ENCODE measurements around the gene MNT.

The MNT gene

GRCh38 chr17:2406271-2406902 is 5.5 kb upstream of the MNT start:
- Mint-ChIP-seq H3K27ac (no peak overlapping the region), H3K36me3 (peaks cover 9% of the 10 kb centered on the region), H3K4me3 (no peak overlapping the region)

GRCh38 chr17:2405247-2405926 is 4.5 kb upstream of the MNT start:
- DNase-seq (ENCODE audit: low spot score in 2 of 2), result no peak
- no peaks in the 10 kb centered on the region for H3K27me3 Mint-ChIP-seq
- H3K4me1 Mint-ChIP-seq, result peaks cover 3% of the 10 kb centered on the region
- H3K36me3 Mint-ChIP-seq, result peaks cover 3% of the 10 kb centered on the region
- H3K9me3 Mint-ChIP-seq, result no peaks in the 10 kb centered on the region
- no peak for ATAC-seq (ENCODE audit: low read depth)
- H3K27ac Mint-ChIP-seq, result no peak overlapping the region
- no peak overlapping the region for H3K4me3 Mint-ChIP-seq

More at GRCh38 chr17:2406271-2406902, 5.5 kb upstream of the MNT start:
- H3K27me3 Mint-ChIP-seq, result no peaks in the 10 kb centered on the region
- ATAC-seq (ENCODE audit: low read depth), result no peak
- peaks cover 3% of the 10 kb centered on the region for H3K4me1 Mint-ChIP-seq
- H3K9me3 Mint-ChIP-seq, result no peaks in the 10 kb centered on the region
- DNase-seq (ENCODE audit: low spot score in 2 of 2), result no peak

- peaks cover 17% of the 10 kb centered on the region for H3K4me1 Mint-ChIP-seq
- no peaks in the 10 kb centered on the region for H3K9me3 Mint-ChIP-seq
- H3K27me3 Mint-ChIP-seq, result no peaks in the 10 kb centered on the region
- peak overlapping the region; percentile 84 for H3K4me3 Mint-ChIP-seq
- no peak for DNase-seq (ENCODE audit: low spot score in 2 of 2)
- peaks cover 3% of the 10 kb centered on the region for H3K36me3 Mint-ChIP-seq
- no peak for ATAC-seq (ENCODE audit: low read depth)
- H3K27ac Mint-ChIP-seq, result no peak overlapping the region
Measured at GRCh38 chr17:2403044-2403443, 2.2 kb upstream of the MNT start.

GRCh38 chr17:2402544-2402943 is 1.7 kb upstream of the MNT start:
- DNase-seq (ENCODE audit: low spot score in 2 of 2), result no peak
- Mint-ChIP-seq H3K36me3 (peaks cover 3% of the 10 kb centered on the region), H3K27ac (peak overlapping the region; percentile 99), H3K4me1 (peaks cover 22% of the 10 kb centered on the region), H3K27me3 (no peaks in the 10 kb centered on the region), H3K9me3 (no peaks in the 10 kb centered on the region), H3K4me3 (peak overlapping the region; percentile 84)
- ATAC-seq (ENCODE audit: low read depth), result no peak

- ATAC-seq (ENCODE audit: low read depth) (peak; percentile 50), DNase-seq (ENCODE audit: low spot score in 2 of 2) (peak; percentile 97 to 98)
- Mint-ChIP-seq H3K9me3 (no peaks in the 10 kb centered on the region), H3K27ac (peak overlapping the region; percentile 99), H3K4me3 (peak overlapping the region; percentile 94), H3K4me1 (peaks cover 31% of the 10 kb centered on the region), H3K36me3 (peaks cover 3% of the 10 kb centered on the region), H3K27me3 (no peaks in the 10 kb centered on the region)
Measured at GRCh38 chr17:2401426-2402221, 764 bp upstream of the MNT start.

- H3K9me3 Mint-ChIP-seq, result no peaks in the 10 kb centered on the region
- H3K4me3 Mint-ChIP-seq, result peak overlapping the region; percentile 94
- peak overlapping the region; percentile 99 for H3K27ac Mint-ChIP-seq
- H3K27me3 Mint-ChIP-seq, result no peaks in the 10 kb centered on the region
- DNase-seq (ENCODE audit: low spot score in 2 of 2), result peak; percentile 46 to 67
- no peak for ATAC-seq (ENCODE audit: low read depth)
- H3K4me1 Mint-ChIP-seq, result peaks cover 38% of the 10 kb centered on the region
- peaks cover 3% of the 10 kb centered on the region for H3K36me3 Mint-ChIP-seq
Measured at GRCh38 chr17:2400474-2400866, 390 bp downstream of the MNT start.

- DNase-seq (ENCODE audit: low spot score in 2 of 2) (peak; percentile 92 to 93), ATAC-seq (ENCODE audit: low read depth) (peak; percentile 51)
- Mint-ChIP-seq H3K27me3 (no peaks in the 10 kb centered on the region), H3K9me3 (no peaks in the 10 kb centered on the region), H3K4me1 (peaks cover 39% of the 10 kb centered on the region), H3K27ac (peak overlapping the region; percentile 99), H3K4me3 (peak overlapping the region; percentile 94), H3K36me3 (no peaks in the 10 kb centered on the region)
Measured at GRCh38 chr17:2399572-2400473, 1.0 kb downstream of the MNT start.

- Mint-ChIP-seq H3K36me3 (no peaks in the 10 kb centered on the region), H3K27me3 (no peaks in the 10 kb centered on the region), H3K9me3 (no peaks in the 10 kb centered on the region), H3K4me3 (peak overlapping the region; percentile 94), H3K4me1 (peaks cover 41% of the 10 kb centered on the region), H3K27ac (peak overlapping the region; percentile 99)
- no peak for DNase-seq (ENCODE audit: low spot score in 2 of 2)
- no peak for ATAC-seq (ENCODE audit: low read depth)
Measured at GRCh38 chr17:2398655-2399571, 1.9 kb downstream of the MNT start.

- H3K9me3 Mint-ChIP-seq, result no peaks in the 10 kb centered on the region
- H3K4me3 Mint-ChIP-seq, result peak overlapping the region; percentile 28
- peaks cover 41% of the 10 kb centered on the region for H3K4me1 Mint-ChIP-seq
- H3K27ac Mint-ChIP-seq, result peak overlapping the region; percentile 63
- no peak for DNase-seq (ENCODE audit: low spot score in 2 of 2)
- no peak for ATAC-seq (ENCODE audit: low read depth)
- no peaks in the 10 kb centered on the region for H3K36me3 Mint-ChIP-seq
- H3K27me3 Mint-ChIP-seq, result no peaks in the 10 kb centered on the region
Measured at GRCh38 chr17:2398182-2398581, 2.7 kb downstream of the MNT start.

GRCh38 chr17:2397247-2398171 is 3.4 kb downstream of the MNT start:
- Mint-ChIP-seq H3K9me3 (no peaks in the 10 kb centered on the region), H3K27me3 (no peaks in the 10 kb centered on the region), H3K27ac (peak overlapping the region; percentile 63), H3K4me3 (peak overlapping the region; percentile 64), H3K36me3 (no peaks in the 10 kb centered on the region), H3K4me1 (peaks cover 41% of the 10 kb centered on the region)
- DNase-seq (ENCODE audit: low spot score in 2 of 2) (no peak), ATAC-seq (ENCODE audit: low read depth) (no peak)

- DNase-seq (ENCODE audit: low spot score in 2 of 2) (no peak), ATAC-seq (ENCODE audit: low read depth) (no peak)
- H3K27me3 Mint-ChIP-seq, result no peaks in the 10 kb centered on the region
- peak overlapping the region; percentile 63 for H3K27ac Mint-ChIP-seq
- H3K36me3 Mint-ChIP-seq, result no peaks in the 10 kb centered on the region
- no peaks in the 10 kb centered on the region for H3K9me3 Mint-ChIP-seq
- H3K4me1 Mint-ChIP-seq, result peaks cover 46% of the 10 kb centered on the region
- H3K4me3 Mint-ChIP-seq, result peak overlapping the region; percentile 64
Measured at GRCh38 chr17:2396568-2397246, 4.2 kb downstream of the MNT start.

- Mint-ChIP-seq H3K9me3 (no peaks in the 10 kb centered on the region), H3K4me3 (peak overlapping the region; percentile 64)
Measured at GRCh38 chr17:2396192-2396567, 4.7 kb downstream of the MNT start.

More at GRCh38 chr17:2396192-2396567, 4.7 kb downstream of the MNT start:
- ATAC-seq (ENCODE audit: low read depth), result no peak
- Mint-ChIP-seq H3K4me1 (peaks cover 50% of the 10 kb centered on the region), H3K27me3 (no peaks in the 10 kb centered on the region), H3K27ac (peak overlapping the region; percentile 35), H3K36me3 (no peaks in the 10 kb centered on the region)
- DNase-seq (ENCODE audit: low spot score in 2 of 2), result no peak
